Activated T-helper 2 cell treated with anti-CD3 and anti-CD28 coated beads, Interferon-gamma antibody, Interleukin-2, Interleukin-4, amounts not matched to agents 10 μg/mL and 5 μg/mL and 100 μg/mL, durations not matched to agents 14 hours and 24 hours and 36 hours (primary cell): Measurements from ENCODE around the gene CALHM2. TPM values are rescaled to one million over a fixed set of nuclear protein-coding genes. Genes with fewer than 3 reads are reported as not detected.

Experiments
- DNase-seq: peaks from one replicate; pipeline ENCODE4 v3.0.0; 2021; ENCODE audit warnings: low spot score
- H3K27ac Mint-ChIP-seq: one replicate; pipeline ENCODE4 v1.8.0; 2021; ENCODE audit warnings: mixed read lengths
- H3K27me3 Mint-ChIP-seq: one replicate; pipeline ENCODE4 v1.8.0; 2021; ENCODE audit warnings: low read depth, mixed read lengths
- H3K36me3 Mint-ChIP-seq: one replicate; pipeline ENCODE4 v1.8.0; 2021; ENCODE audit warnings: low read depth, mixed read lengths
- H3K4me1 Mint-ChIP-seq: one replicate; pipeline ENCODE4 v1.8.0; 2021; ENCODE audit warnings: low read depth, mixed read lengths
- H3K4me3 Mint-ChIP-seq: one replicate; pipeline ENCODE4 v1.8.0; 2021; ENCODE audit warnings: low read depth, mild to moderate bottlenecking, moderate library complexity, mixed read lengths
- H3K9me3 Mint-ChIP-seq: one replicate; pipeline ENCODE4 v1.8.0; 2021; ENCODE audit warnings: mixed read lengths
- intact Hi-C: fragments of 100-400 bp; cut with micrococcal nuclease; formaldehyde crosslinking; loops from one replicate; pipeline ENCODE4 v1.15.1; 2023
- total RNA-seq: library from RNA; stranded (reverse); gene quantifications from 2 replicates; pipeline ENCODE4 v1.2.3, GENCODE V29; 2022

The CALHM2 gene
- total RNA-seq, 1 donor from 2014 or later: 21.1 TPM

GRCh38 chr10:103454026-103454425 is 1.9 kb upstream of the CALHM2 start:
- peaks cover 22% of the 10 kb centered on the region for H3K36me3 Mint-ChIP-seq
- H3K4me3 Mint-ChIP-seq: peak overlapping the region; percentile 66
- DNase-seq: no peak
- H3K27ac Mint-ChIP-seq: no peak overlapping the region
- H3K27me3 Mint-ChIP-seq: no peaks in the 10 kb centered on the region
- peaks cover 39% of the 10 kb centered on the region for H3K4me1 Mint-ChIP-seq
- H3K9me3 Mint-ChIP-seq: no peaks in the 10 kb centered on the region
- intact Hi-C loops: no loop called here

DNA sequence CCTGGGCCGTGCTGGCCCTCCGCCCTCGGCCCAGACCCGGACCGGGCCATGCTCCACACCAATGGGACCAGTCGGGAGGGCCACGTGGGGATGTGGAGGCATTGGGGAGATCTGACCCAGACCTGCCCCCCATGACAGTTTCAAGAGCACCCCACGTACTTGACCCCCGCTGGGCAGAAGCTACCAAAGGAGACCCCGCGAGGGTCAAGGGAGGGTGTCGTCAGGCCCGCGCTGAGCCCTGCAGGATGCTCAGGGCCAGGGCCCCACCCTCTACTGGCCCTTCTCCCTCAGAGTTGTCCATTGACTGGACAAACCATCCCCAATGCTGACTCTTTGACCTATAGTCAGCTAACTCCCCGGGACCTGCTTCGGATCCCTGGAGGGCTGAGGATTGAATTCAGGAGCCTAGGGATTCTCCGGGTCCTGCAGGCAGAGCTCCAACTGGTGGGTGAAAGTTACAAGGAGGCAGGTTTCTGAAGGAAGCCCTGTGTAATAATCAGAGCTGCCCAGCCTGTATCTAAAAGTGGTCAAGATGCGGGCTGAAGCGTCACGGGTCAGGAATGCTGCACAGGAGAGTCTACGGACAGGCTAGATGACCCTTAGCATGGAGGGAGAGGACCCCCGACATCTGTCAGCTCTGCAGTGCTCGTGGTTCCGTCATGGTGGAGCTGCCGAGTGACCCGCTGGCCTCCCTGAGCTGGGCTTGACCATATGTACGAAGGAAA is 498 bp upstream of the CALHM2 start:
- peaks cover 47% of the 10 kb centered on the region for H3K4me1 Mint-ChIP-seq
- peak overlapping the region; percentile 68 for H3K27ac Mint-ChIP-seq
- H3K9me3 Mint-ChIP-seq: no peaks in the 10 kb centered on the region
- H3K27me3 Mint-ChIP-seq: no peaks in the 10 kb centered on the region
- intact Hi-C loops: loop anchor here (2.0 kb wide), 1 partner anchor 30 kb away; no protein-coding TSS in a partner anchor
- H3K4me3 Mint-ChIP-seq: peak overlapping the region; percentile 91
- H3K36me3 Mint-ChIP-seq: peaks cover 32% of the 10 kb centered on the region
- no peak for DNase-seq

DNA sequence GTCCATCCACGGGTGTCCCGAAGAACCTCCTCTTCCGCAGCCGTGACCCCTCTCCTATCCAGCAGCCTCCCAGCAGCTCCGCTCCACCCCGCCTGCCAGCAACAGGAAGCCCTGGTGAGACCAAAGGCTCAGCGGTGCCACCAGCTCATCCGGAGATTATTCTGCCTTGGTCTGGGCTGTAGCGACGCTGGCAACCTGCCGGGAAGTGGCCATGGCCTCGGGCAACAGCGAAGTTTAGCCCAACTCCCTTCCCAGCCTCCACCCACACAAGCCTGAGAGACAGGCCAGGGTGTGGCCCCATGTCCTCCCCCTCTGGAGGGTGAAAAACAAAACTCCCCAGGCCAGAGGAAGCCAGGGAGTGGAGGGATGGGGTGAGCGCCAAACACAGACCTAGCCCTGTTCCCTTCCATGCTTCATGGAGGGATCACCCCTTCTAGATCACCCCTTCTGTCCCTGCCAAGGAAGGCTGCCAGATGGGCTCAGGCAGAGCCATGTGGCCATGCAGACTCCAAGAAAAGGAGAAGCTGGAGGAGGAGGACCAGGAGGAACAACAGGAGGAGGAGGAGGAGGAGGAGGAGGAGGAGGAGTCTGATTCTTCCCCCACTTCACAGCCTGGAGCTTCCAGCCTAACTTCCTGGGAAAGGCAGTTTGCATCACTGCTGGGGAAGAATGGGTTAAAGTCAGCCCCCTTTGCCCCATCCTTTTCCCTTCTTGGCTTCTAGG is 918 bp downstream of the CALHM2 start:
- no peaks in the 10 kb centered on the region for H3K27me3 Mint-ChIP-seq
- H3K4me3 Mint-ChIP-seq: peak overlapping the region; percentile 91
- H3K4me1 Mint-ChIP-seq: peaks cover 47% of the 10 kb centered on the region
- H3K9me3 Mint-ChIP-seq: no peaks in the 10 kb centered on the region
- intact Hi-C loops: loop anchor here (1.0 kb wide), 1 partner anchor 20 kb away; no protein-coding TSS in a partner anchor
- peak overlapping the region; percentile 79 for H3K27ac Mint-ChIP-seq
- H3K36me3 Mint-ChIP-seq: peaks cover 45% of the 10 kb centered on the region
- peak; percentile 37 for DNase-seq

DNA sequence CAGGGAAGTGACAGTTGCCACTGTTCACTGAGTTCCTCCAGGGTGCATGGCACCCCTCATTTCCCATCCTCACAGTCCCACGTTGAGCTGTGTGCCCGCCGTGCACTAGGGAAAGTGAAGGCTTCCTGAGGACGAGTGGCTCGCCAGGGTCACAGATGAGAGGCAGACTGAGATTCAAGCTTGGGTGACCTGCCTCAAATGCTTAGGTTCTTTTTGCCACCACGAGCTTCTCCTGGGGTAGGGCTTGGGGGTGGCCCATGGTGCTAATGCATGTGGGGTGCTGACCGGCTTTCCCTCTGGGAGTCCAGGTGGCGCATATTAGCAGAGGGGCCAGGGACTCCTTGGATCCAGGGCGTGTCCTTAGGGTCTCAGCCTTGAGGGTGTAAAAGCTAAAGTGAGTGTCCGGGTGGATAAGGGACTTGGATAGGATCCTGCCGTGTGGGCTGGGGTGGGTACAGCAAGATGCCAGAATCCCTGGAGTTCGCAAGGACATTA is 1.9 kb downstream of the CALHM2 start:
- Mint-ChIP-seq H3K27me3 (no peaks in the 10 kb centered on the region), H3K4me1 (peaks cover 54% of the 10 kb centered on the region), H3K36me3 (peaks cover 55% of the 10 kb centered on the region), H3K4me3 (peak overlapping the region; percentile 91), H3K27ac (peak overlapping the region; percentile 79), H3K9me3 (no peaks in the 10 kb centered on the region)
- intact Hi-C loops: no loop called here
- no peak for DNase-seq

- Mint-ChIP-seq H3K9me3 (no peaks in the 10 kb centered on the region), H3K27me3 (no peaks in the 10 kb centered on the region), H3K4me3 (peak overlapping the region; percentile 91), H3K36me3 (peaks cover 63% of the 10 kb centered on the region), H3K27ac (peak overlapping the region; percentile 51), H3K4me1 (peaks cover 54% of the 10 kb centered on the region)
- DNase-seq: no peak
- intact Hi-C loops: no loop called here
Measured at GRCh38 chr10:103449208-103450144, 2.7 kb downstream of the CALHM2 start.

GRCh38 chr10:103448746-103449145 is 3.4 kb downstream of the CALHM2 start:
- Mint-ChIP-seq H3K9me3 (no peaks in the 10 kb centered on the region), H3K27me3 (no peaks in the 10 kb centered on the region), H3K4me1 (peaks cover 53% of the 10 kb centered on the region), H3K36me3 (peaks cover 70% of the 10 kb centered on the region), H3K4me3 (peak overlapping the region; percentile 52), H3K27ac (peak overlapping the region; percentile 78)
- intact Hi-C loops: no loop called here
- no peak for DNase-seq

DNA sequence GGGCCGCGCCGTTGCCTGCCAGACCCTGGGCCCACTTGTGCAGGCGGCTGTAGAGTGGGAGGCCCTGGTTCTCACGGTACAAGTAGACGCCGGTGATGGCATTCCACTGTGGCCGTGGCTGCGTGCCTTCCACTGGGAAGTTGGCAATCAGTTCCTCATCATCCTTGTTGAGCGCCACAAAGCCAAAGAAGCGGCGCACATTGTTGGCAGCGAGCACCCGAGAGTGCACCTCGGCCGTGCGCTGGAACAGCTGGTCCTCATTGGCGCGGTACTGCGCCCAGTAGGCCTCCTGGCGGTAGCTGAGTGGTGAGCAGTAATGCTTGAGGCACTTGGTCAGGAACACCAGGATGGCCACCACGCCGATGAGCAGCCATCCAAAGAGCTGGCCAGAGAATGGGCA is 5.0 kb downstream of the CALHM2 start:
- Mint-ChIP-seq H3K27me3 (no peaks in the 10 kb centered on the region), H3K4me3 (no peak overlapping the region), H3K4me1 (peaks cover 41% of the 10 kb centered on the region), H3K27ac (no peak overlapping the region), H3K9me3 (no peaks in the 10 kb centered on the region), H3K36me3 (peaks cover 83% of the 10 kb centered on the region)
- DNase-seq: no peak
- intact Hi-C loops: no loop called here

GRCh38 chr10:103445767-103446567 is 6.2 kb downstream of the CALHM2 start:
- H3K36me3 Mint-ChIP-seq: peaks cover 83% of the 10 kb centered on the region
- no peaks in the 10 kb centered on the region for H3K27me3 Mint-ChIP-seq
- intact Hi-C loops: no loop called here
- peaks cover 36% of the 10 kb centered on the region for H3K4me1 Mint-ChIP-seq
- no peak overlapping the region for H3K27ac Mint-ChIP-seq
- no peaks in the 10 kb centered on the region for H3K9me3 Mint-ChIP-seq
- no peak overlapping the region for H3K4me3 Mint-ChIP-seq
- DNase-seq: no peak

DNA sequence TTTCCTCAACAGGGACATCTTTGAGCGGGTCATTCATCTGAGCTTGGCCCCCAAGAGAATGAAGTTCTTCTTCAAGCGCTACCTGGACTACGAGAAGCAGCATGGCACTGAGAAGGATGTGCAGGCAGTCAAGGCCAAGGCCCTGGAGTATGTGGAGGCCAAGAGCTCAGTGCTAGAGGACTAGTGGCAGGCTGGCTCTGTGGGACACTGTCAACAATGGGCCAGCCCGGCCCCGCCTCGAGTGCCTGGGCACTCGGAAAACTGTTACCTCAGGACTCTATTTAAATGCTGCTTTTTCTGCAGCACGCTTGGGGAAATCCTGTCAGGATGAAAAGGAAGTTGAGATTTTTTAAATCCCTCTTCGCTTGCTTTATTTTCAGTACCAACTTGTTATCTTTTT is 6.8 kb downstream of the CALHM2 start:
- Mint-ChIP-seq H3K4me3 (no peak overlapping the region), H3K9me3 (no peaks in the 10 kb centered on the region), H3K4me1 (peaks cover 30% of the 10 kb centered on the region), H3K36me3 (peaks cover 82% of the 10 kb centered on the region), H3K27ac (no peak overlapping the region), H3K27me3 (no peaks in the 10 kb centered on the region)
- intact Hi-C loops: no loop called here
- DNase-seq: no peak

- DNase-seq: no peak
- Mint-ChIP-seq H3K27me3 (no peaks in the 10 kb centered on the region), H3K4me3 (no peak overlapping the region), H3K4me1 (peaks cover 24% of the 10 kb centered on the region), H3K9me3 (no peaks in the 10 kb centered on the region), H3K36me3 (peaks cover 83% of the 10 kb centered on the region), H3K27ac (no peak overlapping the region)
- intact Hi-C loops: no loop called here
Measured at GRCh38 chr10:103444478-103444877, 7.7 kb downstream of the CALHM2 start.

DNA sequence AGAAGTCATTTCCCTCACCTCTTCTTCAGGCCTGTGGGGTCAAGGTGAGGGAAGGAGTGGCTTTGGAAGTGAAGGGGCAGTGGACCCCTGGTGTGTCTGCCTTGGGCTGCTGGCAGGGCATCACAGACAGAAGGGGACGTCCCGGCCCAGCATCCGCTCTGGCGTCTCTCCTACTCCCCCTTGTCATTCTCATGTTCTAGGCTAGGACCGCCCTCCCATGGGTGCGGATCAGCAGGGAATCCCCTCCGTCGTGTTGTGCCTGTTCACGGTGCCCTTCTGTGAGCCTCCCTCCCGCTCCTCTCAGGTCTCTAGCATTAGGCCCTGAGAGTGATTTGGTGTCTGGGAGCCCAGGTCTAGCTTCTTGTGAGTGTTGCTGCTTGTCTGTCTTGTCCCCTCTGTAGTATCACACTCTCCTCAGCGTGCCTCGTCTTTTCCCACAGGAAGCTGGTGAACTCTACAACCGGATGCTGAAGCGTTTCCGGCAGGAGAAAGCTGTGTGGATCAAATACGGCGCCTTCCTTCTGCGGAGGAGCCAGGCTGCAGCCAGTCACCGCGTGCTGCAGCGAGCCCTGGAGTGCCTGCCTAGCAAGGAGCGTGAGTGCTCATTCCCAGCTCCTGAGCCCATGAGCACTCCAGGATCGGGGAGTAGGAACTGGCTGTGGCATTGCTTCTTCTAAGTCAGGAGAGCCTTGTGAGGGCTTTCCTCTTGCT is 8.5 kb downstream of the CALHM2 start:
- Mint-ChIP-seq H3K36me3 (peaks cover 81% of the 10 kb centered on the region), H3K9me3 (no peaks in the 10 kb centered on the region), H3K4me1 (peaks cover 15% of the 10 kb centered on the region), H3K4me3 (no peak overlapping the region), H3K27ac (no peak overlapping the region), H3K27me3 (no peaks in the 10 kb centered on the region)
- intact Hi-C loops: no loop called here
- no peak for DNase-seq
